ENCODE results near the gene ZNF831.

GRCh38 chr20:59122566-59122919, 41.1 kb upstream of the ZNF831 start:
- TF ChIP-seq REST (IDR thresholded peaks at IDR 0.05; ENCODE audit: low read depth) (no peak), YY1 (IDR thresholded peaks at IDR 0.05; ENCODE audit: extremely low read depth, insufficient replicate concordance, low read depth, low read length) (no peak), SIN3A (IDR thresholded peaks at IDR 0.05; ENCODE audit: low read depth) (no peak), POLR2AphosphoS5 (IDR thresholded peaks at IDR 0.05; ENCODE audit: low read depth, low read length) (no peak), CTCF (IDR thresholded peaks at IDR 0.05 in 2 of 3, conservative IDR thresholded peaks at IDR 0.05 in 1 of 3; ENCODE audit: borderline replicate concordance in 1 of 3, insufficient read depth in 1 of 3, low read depth in 2 of 3, low read length in 2 of 3) (no peak), ZNF274 (IDR thresholded peaks at IDR 0.05; ENCODE audit: low read depth, low read length) (no peak), EZH2 (IDR thresholded peaks at IDR 0.05) (no peak), EZH2phosphoT487 (IDR thresholded peaks at IDR 0.05; ENCODE audit: borderline replicate concordance) (no peak), POLR2A (IDR thresholded peaks at IDR 0.05; ENCODE audit: borderline replicate concordance, extremely low read depth, insufficient read depth, insufficient read length) (no peak)
- TF ChIP-seq, protein P1, sequence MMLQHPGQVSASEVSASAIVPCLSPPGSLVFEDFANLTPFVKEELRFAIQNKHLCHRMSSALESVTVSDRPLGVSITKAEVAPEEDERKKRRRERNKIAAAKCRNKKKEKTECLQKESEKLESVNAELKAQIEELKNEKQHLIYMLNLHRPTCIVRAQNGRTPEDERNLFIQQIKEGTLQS (IDR thresholded peaks at IDR 0.05), result no peak
